Transverse colon (tissue), 4 donors: Measurements from ENCODE around the gene NOB1. TPM values are rescaled to one million over a fixed set of nuclear protein-coding genes. Genes with fewer than 3 reads are reported as not detected.
A peak's percentile ranks its signal among the peaks of the same experiment; 100 is the strongest.

Experiments
- DNase-seq: peaks from one replicate; pipeline ENCODE4 v3.0.0-alpha.2; 2019
- H3K27ac ChIP-seq, 4 donors: fragments of 200-600 bp; sonication (generic); 2 replicates each; pipeline ENCODE4 v1.5.1; 2016 to 2018; ENCODE audit warnings: inconsistent platforms in 4 of 4
- H3K27me3 ChIP-seq: fragments of 200-600 bp; sonication (generic); 2 replicates; pipeline ENCODE4 v1.5.1; 2017; ENCODE audit warnings: inconsistent platforms
- H3K36me3 ChIP-seq, 4 donors: fragments of 200-600 bp; sonication (generic); 2 replicates each; pipeline ENCODE4 v1.5.1; 2017 to 2019; ENCODE audit warnings: inconsistent platforms in 4 of 4
- H3K4me1 ChIP-seq, 4 donors: fragments of 200-600 bp; sonication (generic); 2 replicates each; pipeline ENCODE4 v1.5.1; 2017 to 2020; ENCODE audit warnings: inconsistent platforms in 4 of 4
- H3K4me3 ChIP-seq, 4 donors: fragments of 200-600 bp; sonication (generic); 1 replicate in 1 of 4; 2 replicates in 3 of 4; pipeline versions ENCODE4 v1.5.1 to v1.6.1; 2017 to 2019; ENCODE audit warnings: inconsistent platforms in 4 of 4
- H3K9me3 ChIP-seq, 2 donors: fragments of 200-600 bp; sonication (generic); 2 replicates each; pipeline ENCODE4 v1.5.1; 2017 to 2019; ENCODE audit warnings: inconsistent platforms in 2 of 2
- EP300 ChIP-seq: sonication (generic); formaldehyde crosslinking; IDR thresholded peaks from one replicate; pipeline ENCODE4 v1.6.1; 2017; ENCODE audit warnings: antibody characterized with exemption, low read depth
- POLR2A ChIP-seq: fragments of 450-650 bp; IDR thresholded peaks from one replicate; pipeline ENCODE4 v1.6.1; 2016; ENCODE audit warnings: antibody characterized with exemption, mild to moderate bottlenecking, moderate library complexity
- POLR2AphosphoS5 ChIP-seq, 3 donors: sonication (generic); formaldehyde crosslinking; IDR thresholded peaks; one replicate each; pipeline ENCODE4 v1.6.1; 2016; ENCODE audit warnings: antibody characterized with exemption in 3 of 3
- WGBS, 2 donors: methylation state at CpG; one replicate each; pipeline ENCODE4 v1.1.5; 2018; ENCODE audit warnings: low coverage in 1 of 2; 5-methylcytosine and 5-hydroxymethylcytosine counted together
- in situ Hi-C, 4 donors: fragments of 200-750 bp; cut with MboI; loops; one replicate each; pipeline versions ENCODE4 v1.15.0 to v1.15.1; 2017; ENCODE audit warnings: low sequenced_read_pairs in 3 of 4, low pct_ligation_motif_present in 1 of 4, low pct_unique_long_range_greater_than_20kb in 1 of 4
- intact Hi-C: fragments of 100-400 bp; cut with DNase I; formaldehyde crosslinking; loops from one replicate; pipeline ENCODE4 v1.15.1; 2023; ENCODE audit warnings: low total_unique reads
- small RNA-seq, 4 donors: library from RNA; depleted of rRNA; stranded (forward); fragments of <200 nt; gene quantifications; one replicate each; pipeline ENCODE3, GENCODE V24; 2016
- total RNA-seq, 4 donors: library from RNA; depleted of rRNA; stranded (reverse); fragments of >200 nt; gene quantifications; one replicate each; pipeline ENCODE4 v1.1.0, GENCODE V29; 2016
- TF ChIP-seq, protein P1 (sequence below), 5 experiments: fragments of 200-600 bp in 3 of 5; fragments of 450-650 bp in 2 of 5; sonication (generic) in 3 of 5; IDR thresholded peaks; 1 replicate in 2 of 5; 2 replicates in 3 of 5; pipeline ENCODE4 v1.5.1; 2016 to 2017; ENCODE audit warnings: antibody characterized with exemption in 5 of 5, inconsistent platforms in 3 of 5, mild to moderate bottlenecking in 2 of 5, moderate library complexity in 1 of 5

NOB1 gene
- total RNA-seq, 4 donors from 2014 or later: 21.2 to 60.2 (median 34.0) TPM

- intact Hi-C loops: no loop called here
Observed at GRCh38 chr16:69699915-69700314, 54.8 kb downstream of the NOB1 start.

GRCh38 chr16:69698404-69698803 is 56.3 kb downstream of the NOB1 start:
- Histone ChIP-seq H3K36me3 (peaks cover 0 to 32% (median 11%) of the 10 kb centered on the region in 4 donors), H3K4me3 (no peak overlapping the region), H3K27ac (no peak overlapping the region), H3K27me3 (no peaks in the 10 kb centered on the region), H3K4me1 (no peaks in the 10 kb centered on the region), H3K9me3 (no peaks in the 10 kb centered on the region)
- 89 to 100% methylated on average over 3 of the region's 3 CpGs for WGBS, 2 donors
- intact Hi-C loops (no loop called here), in situ Hi-C loops (no loop called here)
- DNase-seq: no peak
- TF ChIP-seq EP300 (no peak), POLR2A (no peak), POLR2AphosphoS5 (IDR thresholded peaks at IDR 0.05) (no peak)
- TF ChIP-seq, protein P1, sequence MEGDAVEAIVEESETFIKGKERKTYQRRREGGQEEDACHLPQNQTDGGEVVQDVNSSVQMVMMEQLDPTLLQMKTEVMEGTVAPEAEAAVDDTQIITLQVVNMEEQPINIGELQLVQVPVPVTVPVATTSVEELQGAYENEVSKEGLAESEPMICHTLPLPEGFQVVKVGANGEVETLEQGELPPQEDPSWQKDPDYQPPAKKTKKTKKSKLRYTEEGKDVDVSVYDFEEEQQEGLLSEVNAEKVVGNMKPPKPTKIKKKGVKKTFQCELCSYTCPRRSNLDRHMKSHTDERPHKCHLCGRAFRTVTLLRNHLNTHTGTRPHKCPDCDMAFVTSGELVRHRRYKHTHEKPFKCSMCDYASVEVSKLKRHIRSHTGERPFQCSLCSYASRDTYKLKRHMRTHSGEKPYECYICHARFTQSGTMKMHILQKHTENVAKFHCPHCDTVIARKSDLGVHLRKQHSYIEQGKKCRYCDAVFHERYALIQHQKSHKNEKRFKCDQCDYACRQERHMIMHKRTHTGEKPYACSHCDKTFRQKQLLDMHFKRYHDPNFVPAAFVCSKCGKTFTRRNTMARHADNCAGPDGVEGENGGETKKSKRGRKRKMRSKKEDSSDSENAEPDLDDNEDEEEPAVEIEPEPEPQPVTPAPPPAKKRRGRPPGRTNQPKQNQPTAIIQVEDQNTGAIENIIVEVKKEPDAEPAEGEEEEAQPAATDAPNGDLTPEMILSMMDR (IDR thresholded peaks at IDR 0.05): no peak

More at GRCh38 chr16:69699915-69700314, 54.8 kb downstream of the NOB1 start:
- in situ Hi-C loops: loop anchor here in 3 of 4 donors (10.0 to 25.0 kb wide), 2 partner anchors 55 to 313 kb away; partner anchors contain the start of genes NOB1 (in 2 of the 3) and TERF2 (in 1 of the 3)
- H3K4me3 ChIP-seq: no peak overlapping the region
- no peaks in the 10 kb centered on the region for H3K9me3 ChIP-seq
- peaks cover 0 to 18% (median 5%) of the 10 kb centered on the region in 4 donors for H3K36me3 ChIP-seq
- no peak overlapping the region for H3K27ac ChIP-seq
- TF ChIP-seq EP300: no peak
- TF ChIP-seq POLR2A: no peak
- no peak for DNase-seq
- no peaks in the 10 kb centered on the region for H3K4me1 ChIP-seq
- WGBS, 2 donors: 83 to 94% methylated on average over 1 of the region's 1 CpG
- no peaks in the 10 kb centered on the region for H3K27me3 ChIP-seq

DNA sequence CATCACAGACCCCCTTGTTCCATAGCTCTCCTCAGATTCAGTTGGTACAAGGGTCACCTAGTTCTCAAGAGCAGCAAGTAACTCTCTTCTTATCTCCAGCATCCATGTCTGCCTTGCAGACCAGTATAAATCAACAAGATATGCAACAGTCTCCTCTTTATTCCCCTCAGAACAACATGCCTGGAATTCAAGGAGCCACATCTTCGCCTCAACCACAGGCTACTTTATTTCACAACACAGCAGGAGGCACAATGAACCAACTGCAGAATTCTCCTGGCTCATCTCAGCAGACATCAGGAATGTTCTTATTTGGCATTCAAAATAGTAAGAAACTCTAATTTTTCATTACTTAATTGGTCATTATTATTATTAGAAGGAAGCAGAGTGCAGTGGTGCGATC is 60.8 kb downstream of the NOB1 start:
- H3K27ac ChIP-seq: no peak overlapping the region
- H3K4me3 ChIP-seq: no peak overlapping the region
- H3K36me3 ChIP-seq: peaks cover 0 to 44% (median 17%) of the 10 kb centered on the region in 4 donors
- in situ Hi-C loops (no loop called here), intact Hi-C loops (no loop called here)
- TF ChIP-seq, protein P1 (IDR thresholded peaks at IDR 0.05): no peak
- TF ChIP-seq POLR2A (no peak), EP300 (no peak), POLR2AphosphoS5 (IDR thresholded peaks at IDR 0.05) (no peak)
- no peaks in the 10 kb centered on the region for H3K27me3 ChIP-seq
- no peaks in the 10 kb centered on the region for H3K9me3 ChIP-seq
- DNase-seq: no peak
- no peaks in the 10 kb centered on the region for H3K4me1 ChIP-seq
- WGBS, 2 donors: 93% methylated on average over 2 of the region's 2 CpGs; no CpG with 5 or more reads in 1 of the 2 donors

GRCh38 chr16:69691980-69692911 is 62.5 kb downstream of the NOB1 start:
- peaks cover 0 to 44% (median 17%) of the 10 kb centered on the region in 4 donors for H3K36me3 ChIP-seq
- in situ Hi-C loops: no loop called here
- H3K27ac ChIP-seq: peak overlapping the region in 2 of 4 donors; percentile 2 to 44
- no peaks in the 10 kb centered on the region for H3K4me1 ChIP-seq
- no peak for DNase-seq
- no peaks in the 10 kb centered on the region for H3K9me3 ChIP-seq
- H3K4me3 ChIP-seq: no peak overlapping the region
- WGBS, 2 donors: 40 to 77% methylated on average over 1 to 4 of the region's 4 CpGs
- no peaks in the 10 kb centered on the region for H3K27me3 ChIP-seq
- intact Hi-C loops: no loop called here
- TF ChIP-seq, protein P1 (IDR thresholded peaks at IDR 0.05): no peak
- TF ChIP-seq EP300: no peak
- TF ChIP-seq POLR2AphosphoS5 (IDR thresholded peaks at IDR 0.05): no peak

Small RNA genes within 50 kb of the gene (small RNA-seq; reads per million reads assigned to genes)
- gene RF00091: 0 reads per million in 4 donors

Other genes with a start within 250 kb of the NOB1 start
- 100 to 1,000 TPM in 2 of 4 donors, 10 to 100 TPM in 2; 37.3 to 131 (median 88.8) TPM for gene NFAT5, start 189.0 kb downstream of the NOB1 start, total RNA-seq
- gene NQO1, start 28.4 kb downstream of the NOB1 start, total RNA-seq: 100 to 1,000 TPM in 3 of 4 donors, 1 to 10 TPM in 1; 9.0 to 296 (median 165) TPM
- gene WWP2, start 7.4 kb upstream of the NOB1 start, total RNA-seq: 100 to 1,000 TPM in 1 of 4 donors, 10 to 100 TPM in 3; 66.8 to 157 (median 73.7) TPM
- 1 to 10 TPM in 3 of 4 donors, under 1 TPM in 1; 0.40 to 7.8 (median 3.2) TPM for gene CLEC18A, start 196.4 kb upstream of the NOB1 start, total RNA-seq